ENCODE results near the gene SETD3.

- TF ChIP-seq SUZ12 (IDR thresholded peaks at IDR 0.05; ENCODE audit: low read length), result no peak
- peak; percentile 76 to 89 (median 88) for TF ChIP-seq CTCF (IDR thresholded peaks at IDR 0.05; ENCODE audit: control extremely low read depth in 1 of 3, insufficient read depth in 1 of 3, low read depth in 1 of 3, low read length in 3 of 3)
- no peak for TF ChIP-seq RFX5 (IDR thresholded peaks at IDR 0.05; ENCODE audit: borderline replicate concordance, low read depth, low read length)
- no peak for TF ChIP-seq POLR2AphosphoS5 (IDR thresholded peaks at IDR 0.05; ENCODE audit: low read depth, low read length)
- TF ChIP-seq RNF2 (IDR thresholded peaks at IDR 0.05; ENCODE audit: borderline replicate concordance, low read depth, low read length, missing control alignments, poor library complexity, severe bottlenecking), result no peak
- no peak for TF ChIP-seq POLR2A (IDR thresholded peaks at IDR 0.05; ENCODE audit: control extremely low read depth in 1 of 2, low read depth in 2 of 2, low read length in 2 of 2)
- TF ChIP-seq CEBPB (IDR thresholded peaks at IDR 0.05; ENCODE audit: low read depth, low read length), result no peak
- TF ChIP-seq ASH2L (IDR thresholded peaks at IDR 0.05; ENCODE audit: low read length), result no peak
- no peak for TF ChIP-seq EZH2 (IDR thresholded peaks at IDR 0.05; ENCODE audit: low read depth, low read length, severe bottlenecking)
- no peak for TF ChIP-seq POU5F1 (IDR thresholded peaks at IDR 0.05; ENCODE audit: low read depth, low read length)
- no peak for TF ChIP-seq HDAC2 (IDR thresholded peaks at IDR 0.05; ENCODE audit: borderline replicate concordance in 1 of 2, low read depth in 2 of 2, low read length in 2 of 2)
- no peak for TF ChIP-seq RXRA (IDR thresholded peaks at IDR 0.05; ENCODE audit: insufficient read depth, low read depth, low read length)
- TF ChIP-seq, protein P1, sequence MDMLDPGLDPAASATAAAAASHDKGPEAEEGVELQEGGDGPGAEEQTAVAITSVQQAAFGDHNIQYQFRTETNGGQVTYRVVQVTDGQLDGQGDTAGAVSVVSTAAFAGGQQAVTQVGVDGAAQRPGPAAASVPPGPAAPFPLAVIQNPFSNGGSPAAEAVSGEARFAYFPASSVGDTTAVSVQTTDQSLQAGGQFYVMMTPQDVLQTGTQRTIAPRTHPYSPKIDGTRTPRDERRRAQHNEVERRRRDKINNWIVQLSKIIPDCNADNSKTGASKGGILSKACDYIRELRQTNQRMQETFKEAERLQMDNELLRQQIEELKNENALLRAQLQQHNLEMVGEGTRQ (IDR thresholded peaks at IDR 0.05; ENCODE audit: low read length), result no peak
Measured at GRCh38 chr14:99389174-99389826, 91.4 kb downstream of the SETD3 start.

Data from H1 (cell line).